Measurements from ENCODE around the gene DPPA3. TPM values are rescaled to one million over a fixed set of nuclear protein-coding genes. Genes with fewer than 3 reads are reported as not detected.
"Not testable (repeated sequence)": the region's sequence is repeated elsewhere in the genome, so short reads cannot be mapped to it uniquely, and the experiment has no call there.

The DPPA3 gene
- total RNA-seq, 2 donors from 2014 or later = not detected

DNA sequence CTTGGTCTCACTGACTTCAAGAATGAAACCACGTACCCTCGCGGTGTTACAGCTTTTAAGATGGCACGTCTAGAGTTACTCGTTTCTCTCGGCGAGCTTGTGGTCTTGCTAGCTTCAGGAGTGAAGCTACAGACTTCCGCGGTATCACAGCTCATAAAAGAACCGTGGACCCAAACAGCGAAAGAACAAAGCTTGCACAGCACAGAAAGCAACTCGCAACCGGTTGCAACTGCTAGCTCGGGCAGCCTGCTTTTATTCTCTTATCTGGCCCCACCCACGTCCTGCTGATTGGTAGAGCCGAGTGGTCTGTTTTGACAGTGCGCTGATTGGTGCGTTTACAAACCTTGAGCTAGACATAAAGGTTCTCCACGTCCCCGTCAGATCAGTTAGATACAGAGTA lies 40.2 kb downstream of the DPPA3 start:
- no peak overlapping the region for H3K4me3 ChIP-seq
- H3K27ac ChIP-seq = no peak overlapping the region
- no peaks in the 10 kb centered on the region for H3K36me3 ChIP-seq
- H3K9ac ChIP-seq (ENCODE audit: low read depth in 2 of 2, low read length in 2 of 2) = no peak overlapping the region
- TF ChIP-seq, protein P1, sequence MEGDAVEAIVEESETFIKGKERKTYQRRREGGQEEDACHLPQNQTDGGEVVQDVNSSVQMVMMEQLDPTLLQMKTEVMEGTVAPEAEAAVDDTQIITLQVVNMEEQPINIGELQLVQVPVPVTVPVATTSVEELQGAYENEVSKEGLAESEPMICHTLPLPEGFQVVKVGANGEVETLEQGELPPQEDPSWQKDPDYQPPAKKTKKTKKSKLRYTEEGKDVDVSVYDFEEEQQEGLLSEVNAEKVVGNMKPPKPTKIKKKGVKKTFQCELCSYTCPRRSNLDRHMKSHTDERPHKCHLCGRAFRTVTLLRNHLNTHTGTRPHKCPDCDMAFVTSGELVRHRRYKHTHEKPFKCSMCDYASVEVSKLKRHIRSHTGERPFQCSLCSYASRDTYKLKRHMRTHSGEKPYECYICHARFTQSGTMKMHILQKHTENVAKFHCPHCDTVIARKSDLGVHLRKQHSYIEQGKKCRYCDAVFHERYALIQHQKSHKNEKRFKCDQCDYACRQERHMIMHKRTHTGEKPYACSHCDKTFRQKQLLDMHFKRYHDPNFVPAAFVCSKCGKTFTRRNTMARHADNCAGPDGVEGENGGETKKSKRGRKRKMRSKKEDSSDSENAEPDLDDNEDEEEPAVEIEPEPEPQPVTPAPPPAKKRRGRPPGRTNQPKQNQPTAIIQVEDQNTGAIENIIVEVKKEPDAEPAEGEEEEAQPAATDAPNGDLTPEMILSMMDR (IDR thresholded peaks at IDR 0.05) = no peak
- intact Hi-C loops (cut with DNase I) = no loop called here
- no peaks in the 10 kb centered on the region for H3K27me3 ChIP-seq
- no peaks in the 10 kb centered on the region for H3K9me3 ChIP-seq
- no peak for DNase-seq
- H3K4me1 ChIP-seq = no peaks in the 10 kb centered on the region

DNA sequence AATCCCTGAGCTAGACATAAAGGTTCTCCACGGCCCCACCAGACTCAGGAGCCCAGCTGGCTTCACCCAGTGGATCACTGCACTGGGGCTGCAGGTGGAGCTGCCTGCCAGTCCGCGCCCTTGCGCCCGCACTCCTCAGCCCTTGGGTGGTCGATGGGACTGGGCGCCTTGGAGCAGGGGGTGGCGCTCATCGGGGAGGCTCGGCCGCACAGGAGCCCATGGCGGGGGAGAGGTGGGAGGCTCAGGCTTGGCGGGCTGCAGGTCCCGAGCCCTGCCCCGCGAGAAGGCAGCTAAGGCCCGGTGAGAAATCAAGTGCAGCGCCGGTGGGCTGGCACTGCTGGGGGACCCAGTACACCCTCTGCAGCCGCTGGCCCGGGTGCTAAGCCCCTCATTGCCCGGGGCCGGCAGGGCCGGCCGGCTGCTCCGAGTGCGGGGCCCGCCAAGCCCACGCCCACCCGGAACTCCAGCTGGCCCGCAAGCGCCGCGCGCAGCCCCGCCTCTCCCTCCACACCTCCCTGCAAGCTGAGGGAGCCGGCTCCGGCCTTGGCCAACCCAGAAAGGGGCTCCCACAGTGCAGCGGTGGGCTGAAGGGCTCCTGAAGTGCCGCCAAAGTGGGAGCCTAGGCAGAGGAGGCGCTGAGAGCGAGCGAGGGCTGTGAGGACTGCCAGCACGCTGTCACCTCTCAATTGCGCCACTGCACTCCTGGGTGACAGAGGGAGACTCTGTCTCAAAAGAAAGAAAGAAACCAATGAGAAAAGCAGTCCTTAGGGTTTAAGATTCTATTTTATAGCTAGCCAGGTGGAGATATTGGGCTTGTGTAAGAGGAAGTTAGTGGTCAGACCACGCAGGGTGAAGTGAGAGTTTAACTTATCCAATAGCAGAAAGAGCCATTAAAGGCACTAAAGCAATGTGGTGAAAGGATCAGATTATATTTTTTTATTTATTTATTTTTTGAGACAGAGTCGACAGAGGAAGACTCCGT lies 41.0 kb downstream of the DPPA3 start:
- DNase-seq, H3K4me1 ChIP-seq, H3K36me3 ChIP-seq: not testable (repeated sequence)

DNA sequence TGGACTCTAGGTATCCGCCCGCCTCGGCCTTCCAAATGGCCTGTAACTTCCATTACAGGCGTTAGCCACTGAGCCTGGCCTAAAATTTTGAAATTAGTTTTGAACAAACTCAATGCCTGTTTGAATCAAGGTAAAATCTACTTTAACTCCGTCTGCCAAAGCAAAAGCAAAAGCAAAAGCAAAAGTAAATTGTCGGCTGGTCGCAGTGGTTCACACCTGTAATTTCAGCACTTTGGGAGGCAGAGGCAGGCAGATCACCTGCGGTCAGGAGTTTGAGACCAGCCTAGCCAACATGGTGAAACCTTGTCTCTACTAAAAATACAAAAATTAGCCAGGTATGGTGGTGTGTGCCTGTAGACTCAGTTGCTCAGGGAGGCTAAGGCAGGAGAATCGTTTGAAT lies 44.4 kb downstream of the DPPA3 start:
- H3K9me3 ChIP-seq; H3K27ac ChIP-seq; intact Hi-C loops (cut with DNase I); H3K36me3 ChIP-seq; H3K4me3 ChIP-seq; DNase-seq; H3K9ac ChIP-seq (ENCODE audit: low read depth in 2 of 2, low read length in 2 of 2); H3K27me3 ChIP-seq; H3K4me1 ChIP-seq: not testable (repeated sequence)

More for the DNA sequence above, 41.0 kb downstream of the DPPA3 start:
- H3K27ac ChIP-seq; intact Hi-C loops (cut with DNase I); H3K9ac ChIP-seq (ENCODE audit: low read depth in 2 of 2, low read length in 2 of 2); H3K27me3 ChIP-seq; H3K9me3 ChIP-seq; H3K4me3 ChIP-seq: not testable (repeated sequence)

DNA sequence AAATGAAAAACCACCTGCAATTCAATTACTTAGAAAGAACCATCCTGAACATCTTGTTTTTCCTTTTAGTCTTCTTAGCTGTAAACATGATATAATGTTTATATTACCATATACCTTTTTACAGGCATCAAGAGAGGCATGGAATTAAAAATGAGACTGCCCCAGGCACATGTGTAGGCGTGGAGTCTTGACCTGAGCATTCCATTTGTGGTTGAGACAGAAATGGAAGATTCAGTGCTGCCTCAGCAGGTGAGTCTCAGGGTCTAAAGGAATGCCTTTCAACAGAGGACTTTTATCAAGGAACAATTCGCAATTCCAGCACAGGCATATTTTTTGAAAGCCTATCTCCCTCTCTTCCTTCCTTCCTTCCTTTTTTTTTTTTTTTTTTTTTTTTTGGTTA lies 45.8 kb downstream of the DPPA3 start:
- Histone ChIP-seq H3K4me3 (no peak overlapping the region), H3K4me1 (no peaks in the 10 kb centered on the region), H3K9me3 (no peaks in the 10 kb centered on the region), H3K27ac (no peak overlapping the region), H3K27me3 (no peaks in the 10 kb centered on the region), H3K36me3 (no peaks in the 10 kb centered on the region), H3K9ac (ENCODE audit: low read depth in 2 of 2, low read length in 2 of 2) (no peak overlapping the region)
- intact Hi-C loops (cut with DNase I) = no loop called here
- no peak for DNase-seq
- TF ChIP-seq, protein P1 (IDR thresholded peaks at IDR 0.05) = no peak

DNA sequence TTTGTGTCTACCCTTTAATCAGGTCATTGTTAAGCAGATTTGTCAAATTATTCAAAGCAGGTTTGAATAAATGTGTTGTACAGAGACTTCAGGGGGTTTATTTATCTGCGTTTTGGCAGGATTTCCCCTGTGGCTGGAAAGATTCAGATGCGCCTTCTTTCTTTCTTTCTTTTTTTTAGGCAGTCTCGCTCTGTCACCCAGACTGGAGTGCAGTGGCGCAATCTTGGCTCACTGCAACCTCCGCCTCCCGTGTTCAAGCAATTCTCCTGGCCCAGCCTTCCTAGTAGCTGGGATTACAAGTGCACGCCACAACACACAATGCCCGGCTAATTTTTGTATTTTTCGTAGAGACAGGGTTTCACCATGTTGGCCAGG lies 47.5 kb downstream of the DPPA3 start:
- no peaks in the 10 kb centered on the region for H3K27me3 ChIP-seq
- intact Hi-C loops (cut with DNase I) = no loop called here
- H3K9me3 ChIP-seq = no peaks in the 10 kb centered on the region
- no peak overlapping the region for H3K4me3 ChIP-seq
- H3K4me1 ChIP-seq = no peaks in the 10 kb centered on the region
- H3K9ac ChIP-seq (ENCODE audit: low read depth in 2 of 2, low read length in 2 of 2) = no peak overlapping the region
- no peak overlapping the region for H3K27ac ChIP-seq
- H3K36me3 ChIP-seq = no peaks in the 10 kb centered on the region
- TF ChIP-seq, protein P1 (IDR thresholded peaks at IDR 0.05) = no peak
- DNase-seq = no peak

Other genes starting within 250 kb of the DPPA3 start
- 10 to 100 TPM; 14.4 to 25.3 TPM for gene CD163, start 207.7 kb upstream of the DPPA3 start, total RNA-seq
- 10 to 100 TPM in 1 of 2 donors, 1 to 10 TPM in 1; 3.9 to 14.7 TPM for gene APOBEC1, start 45.5 kb upstream of the DPPA3 start, total RNA-seq
- not detected for gene GDF3, start 15.7 kb upstream of the DPPA3 start, total RNA-seq
- not detected for gene CLEC4C, start 35.9 kb downstream of the DPPA3 start, total RNA-seq
- not detected for gene NANOGNB, start 53.8 kb downstream of the DPPA3 start, total RNA-seq
- under 1 TPM in 1 of 2 donors, not detected in 1; 0.40 TPM for gene NANOG, start 78.0 kb downstream of the DPPA3 start, total RNA-seq
- 1 to 10 TPM in 1 of 2 donors, under 1 TPM in 1; 0.35 to 1.0 TPM for gene SLC2A14, start 161.5 kb downstream of the DPPA3 start, total RNA-seq
- gene SLC2A3, start 224.8 kb downstream of the DPPA3 start, total RNA-seq = 10 to 100 TPM; 21.6 to 29.0 TPM